Esophagus muscularis mucosa (tissue), 4 donors: Measurements from ENCODE around the gene EAPP.
A peak's percentile ranks its signal among the peaks of the same experiment; 100 is the strongest.

Source experiments
- CTCF ChIP-seq, 3 experiments: fragments of 200-600 bp in 2 of 3; fragments of 450-650 bp in 1 of 3; sonication (generic) in 2 of 3; IDR thresholded peaks; one replicate each; pipeline ENCODE4 v1.5.1; 2017 to 2019; ENCODE audit warnings: antibody characterized with exemption in 3 of 3, mild to moderate bottlenecking in 2 of 3, moderate library complexity in 1 of 3
- EP300 ChIP-seq: sonication (generic); formaldehyde crosslinking; IDR thresholded peaks from one replicate; pipeline ENCODE4 v1.6.1; 2017; ENCODE audit warnings: antibody characterized with exemption
- POLR2AphosphoS5 ChIP-seq, 2 donors: sonication (generic); formaldehyde crosslinking; IDR thresholded peaks; one replicate each; pipeline ENCODE4 v1.6.1; 2017; ENCODE audit warnings: antibody characterized with exemption in 2 of 2

GRCh38 chr14:34496679-34497513, 42.6 kb downstream of the EAPP start:
- TF ChIP-seq CTCF (IDR thresholded peaks at IDR 0.05) (peak; percentile 6 to 37 (median 34)), POLR2AphosphoS5 (IDR thresholded peaks at IDR 0.05) (peak; percentile 90 to 93), EP300 (peak; percentile 76)
